GM12878 (cell line): Measurements from ENCODE around the gene CRTC2. TPM values are rescaled to one million over a fixed set of nuclear protein-coding genes. Genes with fewer than 3 reads are reported as not detected.
A peak's percentile ranks its signal among the peaks of the same experiment; 100 is the strongest.

ENCODE experiments used
- BHLHE40 ChIP-seq, 2 experiments: fragments of 450-650 bp in 1 of 2; IDR thresholded peaks; 2 replicates each; pipeline ENCODE4 v1.6.1; 2011 to 2017; ENCODE audit warnings: low read depth in 2 of 2, borderline replicate concordance in 1 of 2, improper control_type of control experiment in 1 of 2, low read length in 1 of 2, mild to moderate bottlenecking in 1 of 2
- BMI1 ChIP-seq: fragments of 450-650 bp; IDR thresholded peaks from 2 replicates; pipeline ENCODE4 v1.6.1; 2016; ENCODE audit warnings: mild to moderate bottlenecking, moderate library complexity, borderline replicate concordance
- CBX3 ChIP-seq: fragments of 200-600 bp; sonication (generic); IDR thresholded peaks from 2 replicates; pipeline ENCODE4 v1.6.1; 2016; ENCODE audit warnings: low read depth, borderline replicate concordance
- CEBPB ChIP-seq, 2 experiments: fragments of 150-350 bp in 1 of 2; IDR thresholded peaks; 2 replicates each; pipeline ENCODE4 v1.6.1; 2012 to 2014; ENCODE audit warnings: low read depth in 2 of 2, low read length in 2 of 2, borderline replicate concordance in 1 of 2, inconsistent platforms in 1 of 2
- CHD4 ChIP-seq: fragments of 200-600 bp; sonication (generic); IDR thresholded peaks from 2 replicates; pipeline ENCODE4 v1.6.1; 2016; ENCODE audit warnings: mild to moderate bottlenecking
- CTCF ChIP-seq, 3 experiments: IDR thresholded peaks in 2 of 3; conservative IDR thresholded peaks in 1 of 3; 2 replicates each; pipeline ENCODE4 v1.5.1; 2011; ENCODE audit warnings: low read depth in 3 of 3, low read length in 3 of 3, mild to moderate bottlenecking in 3 of 3, control low read depth in 2 of 3, moderate library complexity in 2 of 3, inconsistent platforms in 1 of 3, mixed read lengths in 1 of 3; ENCODE audit not compliant: control insufficient read depth in 2 of 3, insufficient read depth in 1 of 3; ENCODE audit errors: extremely low read depth in 1 of 3
- ESRRA ChIP-seq: IDR thresholded peaks from 2 replicates; pipeline ENCODE4 v1.6.1; 2012; ENCODE audit warnings: mild to moderate bottlenecking, low read length, improper control_type of control experiment
- HDAC2 ChIP-seq: fragments of 200-600 bp; sonication (generic); IDR thresholded peaks from 2 replicates; pipeline ENCODE4 v1.6.1; 2017
- HDGF ChIP-seq: fragments of 450-650 bp; IDR thresholded peaks from 2 replicates; pipeline ENCODE4 v1.6.1; 2016; ENCODE audit warnings: antibody characterized with exemption
- MYB ChIP-seq: fragments of 150-350 bp; IDR thresholded peaks from 2 replicates; pipeline ENCODE4 v1.6.1; 2014; ENCODE audit warnings: mild to moderate bottlenecking, low read depth, low read length, borderline replicate concordance
- NFXL1 ChIP-seq: fragments of 450-650 bp; IDR thresholded peaks from 2 replicates; pipeline ENCODE4 v1.6.1; 2017; ENCODE audit warnings: antibody characterized with exemption, mild to moderate bottlenecking, borderline replicate concordance
- PML ChIP-seq: IDR thresholded peaks from 2 replicates; pipeline ENCODE4 v1.6.1; 2012; ENCODE audit warnings: low read length, inconsistent platforms
- POLR2AphosphoS5 ChIP-seq: IDR thresholded peaks from 2 replicates; pipeline ENCODE4 v1.6.1; 2011; ENCODE audit warnings: mild to moderate bottlenecking, low read length, inconsistent platforms
- SMAD1 ChIP-seq: fragments of 450-650 bp; IDR thresholded peaks from 2 replicates; pipeline ENCODE4 v1.6.1; 2018; ENCODE audit warnings: mild to moderate bottlenecking, low read depth; ENCODE audit not compliant: partially characterized antibody
- SREBF2 ChIP-seq: IDR thresholded peaks from 2 replicates; pipeline ENCODE4 v1.6.1; 2012; ENCODE audit warnings: mild to moderate bottlenecking, low read length
- USF1 ChIP-seq: IDR thresholded peaks from 2 replicates; pipeline ENCODE4 v1.6.1; 2011; ENCODE audit warnings: borderline replicate concordance, low read depth, mild to moderate bottlenecking, moderate library complexity, mixed read lengths, low read length; ENCODE audit not compliant: insufficient read depth; ENCODE audit errors: extremely low read length
- ZNF24 ChIP-seq: fragments of 450-650 bp; IDR thresholded peaks from 2 replicates; pipeline ENCODE4 v1.6.1; 2017; ENCODE audit warnings: antibody characterized with exemption, mild to moderate bottlenecking
- ZNF622 ChIP-seq: fragments of 450-650 bp; IDR thresholded peaks from 2 replicates; pipeline ENCODE4 v1.6.1; 2017; ENCODE audit warnings: mild to moderate bottlenecking, inconsistent platforms
- polyA plus RNA-seq, 11 experiments: library from polyadenylated mRNA; depleted of rRNA in 4 of 11; unstranded in 6 of 11; stranded (reverse) in 5 of 11; fragments of >200 nt; fragmentation: Nextera tagmentation in 4 of 11; fragmentation: Illumina TruSeq in 1 of 11; extraction: Ambion mirVana in 4 of 11; extraction: Trizol in 1 of 11; gene quantifications; 1 replicate in 1 of 11; 2 replicates in 10 of 11; pipeline versions ENCODE4 v1.2.1 to v1.2.3, GENCODE V29; 2011 to 2016; ENCODE audit warnings: inconsistent platforms in 2 of 11, missing spikeins in 2 of 11, low read depth in 1 of 11
- total RNA-seq, 4 experiments: library from RNA; depleted of rRNA in 3 of 4; stranded (reverse); fragments of >200 nt in 3 of 4; fragmentation: Illumina TruSeq in 1 of 4; extraction: Trizol in 1 of 4; gene quantifications; 2 replicates each; pipeline versions ENCODE4 v1.2.1 to v1.2.3, GENCODE V29; 2013 to 2021
- TF ChIP-seq, protein P1 (sequence below): IDR thresholded peaks from 2 replicates; pipeline ENCODE4 v1.6.1; 2012; ENCODE audit warnings: improper control_type of control experiment, low read depth, low read length; ENCODE audit not compliant: insufficient replicate concordance
- TF ChIP-seq, protein P2 (sequence below): IDR thresholded peaks from 2 replicates; pipeline ENCODE4 v1.6.1; 2011; ENCODE audit warnings: borderline replicate concordance, low read depth, mild to moderate bottlenecking, moderate library complexity, low read length; ENCODE audit not compliant: insufficient read depth, poor library complexity, severe bottlenecking

CRTC2 gene
- total and polyA plus RNA-seq, 10 of the 15 experiments (the other 5 are each of a cell fraction or from before 2014, with no cell fraction given), result 5.1 to 57.9 (median 32.7) TPM

DNA sequence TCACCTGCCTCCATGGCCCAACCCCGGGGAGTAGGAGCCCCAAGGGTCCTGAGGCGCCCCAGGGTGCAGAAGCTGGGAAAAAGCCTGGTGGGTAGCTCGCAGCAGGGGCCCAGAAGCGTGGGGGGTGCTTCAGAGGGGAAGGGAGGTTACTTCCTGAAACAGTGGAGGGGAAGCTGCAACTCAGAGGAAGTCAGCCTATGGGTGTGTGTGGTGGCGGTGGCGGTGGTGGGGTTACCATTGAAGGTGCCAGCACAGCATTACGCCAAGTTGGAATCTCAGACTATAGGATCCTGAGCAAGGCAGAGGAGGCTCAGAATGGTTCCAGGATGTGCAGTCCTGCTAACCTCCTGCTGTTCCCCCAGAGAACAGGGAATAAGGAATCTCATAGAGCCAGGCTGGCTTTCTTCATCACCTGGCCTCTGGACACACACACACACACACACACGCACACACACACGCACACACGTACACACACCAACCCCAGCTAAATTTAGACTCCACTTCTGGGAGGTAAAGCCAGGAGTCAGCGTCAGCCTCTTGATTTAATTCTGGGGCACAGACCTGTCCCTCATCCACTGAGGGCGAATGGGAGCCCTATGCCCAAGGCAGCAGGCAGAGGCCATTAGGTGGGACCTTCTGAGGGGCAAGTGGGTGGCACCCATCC lies 13.1 kb downstream of the CRTC2 start (continued):
- TF ChIP-seq SMAD1 (no peak), CHD4 (no peak), PML (peak; percentile 62; the same call in 1 of the 2 replicates), MYB (no peak), ZNF622 (no peak), ZNF24 (no peak), BMI1 (no peak; the same call in 1 of the 2 replicates), CTCF (IDR thresholded peaks at IDR 0.05 in 2 of 3, conservative IDR thresholded peaks at IDR 0.05 in 1 of 3; ENCODE audit: control insufficient read depth in 2 of 3, extremely low read depth in 1 of 3, insufficient read depth in 1 of 3, low read depth in 3 of 3, low read length in 3 of 3) (no peak), HDGF (peak; percentile 66; the same call in 1 of the 2 replicates), BHLHE40 (IDR thresholded peaks at IDR 0.05; ENCODE audit: borderline replicate concordance in 1 of 2, low read depth in 2 of 2, low read length in 1 of 2) (no peak), ESRRA (no peak), HDAC2 (no peak), CEBPB (IDR thresholded peaks at IDR 0.05; ENCODE audit: borderline replicate concordance in 1 of 2, low read depth in 2 of 2, low read length in 2 of 2) (no peak), NFXL1 (no peak), CBX3 (no peak), USF1 (no peak), SREBF2 (no peak), POLR2AphosphoS5 (no peak)
- TF ChIP-seq, protein P1, sequence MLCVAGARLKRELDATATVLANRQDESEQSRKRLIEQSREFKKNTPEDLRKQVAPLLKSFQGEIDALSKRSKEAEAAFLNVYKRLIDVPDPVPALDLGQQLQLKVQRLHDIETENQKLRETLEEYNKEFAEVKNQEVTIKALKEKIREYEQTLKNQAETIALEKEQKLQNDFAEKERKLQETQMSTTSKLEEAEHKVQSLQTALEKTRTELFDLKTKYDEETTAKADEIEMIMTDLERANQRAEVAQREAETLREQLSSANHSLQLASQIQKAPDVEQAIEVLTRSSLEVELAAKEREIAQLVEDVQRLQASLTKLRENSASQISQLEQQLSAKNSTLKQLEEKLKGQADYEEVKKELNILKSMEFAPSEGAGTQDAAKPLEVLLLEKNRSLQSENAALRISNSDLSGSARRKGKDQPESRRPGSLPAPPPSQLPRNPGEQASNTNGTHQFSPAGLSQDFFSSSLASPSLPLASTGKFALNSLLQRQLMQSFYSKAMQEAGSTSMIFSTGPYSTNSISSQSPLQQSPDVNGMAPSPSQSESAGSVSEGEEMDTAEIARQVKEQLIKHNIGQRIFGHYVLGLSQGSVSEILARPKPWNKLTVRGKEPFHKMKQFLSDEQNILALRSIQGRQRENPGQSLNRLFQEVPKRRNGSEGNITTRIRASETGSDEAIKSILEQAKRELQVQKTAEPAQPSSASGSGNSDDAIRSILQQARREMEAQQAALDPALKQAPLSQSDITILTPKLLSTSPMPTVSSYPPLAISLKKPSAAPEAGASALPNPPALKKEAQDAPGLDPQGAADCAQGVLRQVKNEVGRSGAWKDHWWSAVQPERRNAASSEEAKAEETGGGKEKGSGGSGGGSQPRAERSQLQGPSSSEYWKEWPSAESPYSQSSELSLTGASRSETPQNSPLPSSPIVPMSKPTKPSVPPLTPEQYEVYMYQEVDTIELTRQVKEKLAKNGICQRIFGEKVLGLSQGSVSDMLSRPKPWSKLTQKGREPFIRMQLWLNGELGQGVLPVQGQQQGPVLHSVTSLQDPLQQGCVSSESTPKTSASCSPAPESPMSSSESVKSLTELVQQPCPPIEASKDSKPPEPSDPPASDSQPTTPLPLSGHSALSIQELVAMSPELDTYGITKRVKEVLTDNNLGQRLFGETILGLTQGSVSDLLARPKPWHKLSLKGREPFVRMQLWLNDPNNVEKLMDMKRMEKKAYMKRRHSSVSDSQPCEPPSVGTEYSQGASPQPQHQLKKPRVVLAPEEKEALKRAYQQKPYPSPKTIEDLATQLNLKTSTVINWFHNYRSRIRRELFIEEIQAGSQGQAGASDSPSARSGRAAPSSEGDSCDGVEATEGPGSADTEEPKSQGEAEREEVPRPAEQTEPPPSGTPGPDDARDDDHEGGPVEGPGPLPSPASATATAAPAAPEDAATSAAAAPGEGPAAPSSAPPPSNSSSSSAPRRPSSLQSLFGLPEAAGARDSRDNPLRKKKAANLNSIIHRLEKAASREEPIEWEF, result no peak
- TF ChIP-seq, protein P2, sequence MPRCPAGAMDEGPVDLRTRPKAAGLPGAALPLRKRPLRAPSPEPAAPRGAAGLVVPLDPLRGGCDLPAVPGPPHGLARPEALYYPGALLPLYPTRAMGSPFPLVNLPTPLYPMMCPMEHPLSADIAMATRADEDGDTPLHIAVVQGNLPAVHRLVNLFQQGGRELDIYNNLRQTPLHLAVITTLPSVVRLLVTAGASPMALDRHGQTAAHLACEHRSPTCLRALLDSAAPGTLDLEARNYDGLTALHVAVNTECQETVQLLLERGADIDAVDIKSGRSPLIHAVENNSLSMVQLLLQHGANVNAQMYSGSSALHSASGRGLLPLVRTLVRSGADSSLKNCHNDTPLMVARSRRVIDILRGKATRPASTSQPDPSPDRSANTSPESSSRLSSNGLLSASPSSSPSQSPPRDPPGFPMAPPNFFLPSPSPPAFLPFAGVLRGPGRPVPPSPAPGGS, result no peak
